ENCODE measurements around the gene SLAMF9.

The SLAMF9 gene

DNA sequence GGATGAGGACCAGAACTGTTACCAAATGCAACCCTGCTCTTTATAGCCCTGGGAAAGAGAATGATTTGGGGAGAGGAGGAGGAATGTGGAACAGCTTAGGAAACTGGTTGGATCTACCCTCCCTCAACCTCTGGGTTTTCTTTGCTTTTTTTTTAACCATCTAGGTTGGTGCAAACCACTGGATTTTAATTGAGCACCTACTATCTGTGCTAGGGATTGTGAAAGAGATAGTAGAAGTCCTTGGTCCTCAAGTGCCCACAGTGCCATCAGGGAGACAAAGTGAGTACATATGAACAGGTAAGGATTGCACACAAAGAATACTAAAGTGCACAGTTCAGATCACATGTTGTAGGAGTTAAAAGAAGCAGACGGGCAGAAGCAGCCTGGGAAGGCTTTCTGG lies 33.4 kb downstream of the SLAMF9 start:
- DNase-seq (ENCODE audit: extremely low read depth, low read depth) = no peak
- TF ChIP-seq, protein P1, sequence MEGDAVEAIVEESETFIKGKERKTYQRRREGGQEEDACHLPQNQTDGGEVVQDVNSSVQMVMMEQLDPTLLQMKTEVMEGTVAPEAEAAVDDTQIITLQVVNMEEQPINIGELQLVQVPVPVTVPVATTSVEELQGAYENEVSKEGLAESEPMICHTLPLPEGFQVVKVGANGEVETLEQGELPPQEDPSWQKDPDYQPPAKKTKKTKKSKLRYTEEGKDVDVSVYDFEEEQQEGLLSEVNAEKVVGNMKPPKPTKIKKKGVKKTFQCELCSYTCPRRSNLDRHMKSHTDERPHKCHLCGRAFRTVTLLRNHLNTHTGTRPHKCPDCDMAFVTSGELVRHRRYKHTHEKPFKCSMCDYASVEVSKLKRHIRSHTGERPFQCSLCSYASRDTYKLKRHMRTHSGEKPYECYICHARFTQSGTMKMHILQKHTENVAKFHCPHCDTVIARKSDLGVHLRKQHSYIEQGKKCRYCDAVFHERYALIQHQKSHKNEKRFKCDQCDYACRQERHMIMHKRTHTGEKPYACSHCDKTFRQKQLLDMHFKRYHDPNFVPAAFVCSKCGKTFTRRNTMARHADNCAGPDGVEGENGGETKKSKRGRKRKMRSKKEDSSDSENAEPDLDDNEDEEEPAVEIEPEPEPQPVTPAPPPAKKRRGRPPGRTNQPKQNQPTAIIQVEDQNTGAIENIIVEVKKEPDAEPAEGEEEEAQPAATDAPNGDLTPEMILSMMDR (IDR thresholded peaks at IDR 0.05; ENCODE audit: low read depth, low read length) = no peak

DNA sequence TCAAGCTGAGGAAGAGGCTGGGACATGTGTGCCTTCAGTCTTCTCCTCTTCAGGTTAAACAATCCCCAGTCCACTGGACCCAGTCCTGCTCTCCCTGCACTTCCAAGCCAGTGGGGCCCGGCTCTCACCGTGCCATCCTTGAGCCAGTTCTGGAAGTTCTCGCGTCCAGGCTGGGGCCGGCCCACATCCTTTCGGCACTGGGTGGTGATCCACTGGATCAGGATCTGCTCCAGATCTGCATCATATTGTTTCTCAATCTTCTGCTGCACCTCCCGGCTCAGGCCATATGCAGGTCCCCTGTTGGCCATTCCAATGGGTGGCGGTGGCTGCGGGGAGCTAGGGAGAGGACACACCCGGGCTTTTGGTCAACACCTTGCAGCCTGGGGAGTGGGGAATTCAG lies 33.8 kb downstream of the SLAMF9 start:
- DNase-seq (ENCODE audit: extremely low read depth, low read depth) = no peak
- TF ChIP-seq, protein P1 (IDR thresholded peaks at IDR 0.05; ENCODE audit: low read depth, low read length) = no peak

DNA sequence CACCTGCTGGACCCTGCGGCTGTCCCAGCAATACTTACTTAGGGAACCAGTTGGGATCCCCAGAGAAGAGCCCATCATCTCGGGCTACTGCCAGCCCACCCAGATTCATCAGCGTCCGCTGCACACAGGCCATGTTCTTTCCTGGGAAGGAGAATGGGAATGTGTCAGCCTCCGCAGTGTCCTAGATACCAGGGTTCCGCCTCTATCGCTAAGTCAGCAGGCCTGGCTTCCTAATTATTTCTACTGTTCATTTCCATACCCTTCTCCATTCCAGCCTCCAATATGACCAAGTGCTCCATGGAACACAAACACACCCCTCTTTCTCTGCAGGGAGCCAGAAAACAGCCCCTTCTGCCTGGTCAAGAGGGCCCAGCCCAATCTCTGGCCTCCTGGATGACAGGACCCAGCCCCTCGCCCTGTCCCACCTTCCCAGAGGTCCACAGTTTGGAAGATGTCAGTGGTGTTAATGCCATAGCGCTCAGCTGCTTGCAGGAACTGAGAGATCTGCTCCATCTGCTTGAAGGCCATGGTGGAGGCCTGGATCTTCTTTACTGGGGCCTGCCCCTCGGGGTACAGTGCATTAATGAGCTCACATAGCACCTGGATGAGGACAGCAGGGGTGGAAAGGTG lies 34.7 kb downstream of the SLAMF9 start:
- DNase-seq (ENCODE audit: extremely low read depth, low read depth) = no peak
- TF ChIP-seq, protein P1 (IDR thresholded peaks at IDR 0.05; ENCODE audit: low read depth, low read length) = no peak

DNA sequence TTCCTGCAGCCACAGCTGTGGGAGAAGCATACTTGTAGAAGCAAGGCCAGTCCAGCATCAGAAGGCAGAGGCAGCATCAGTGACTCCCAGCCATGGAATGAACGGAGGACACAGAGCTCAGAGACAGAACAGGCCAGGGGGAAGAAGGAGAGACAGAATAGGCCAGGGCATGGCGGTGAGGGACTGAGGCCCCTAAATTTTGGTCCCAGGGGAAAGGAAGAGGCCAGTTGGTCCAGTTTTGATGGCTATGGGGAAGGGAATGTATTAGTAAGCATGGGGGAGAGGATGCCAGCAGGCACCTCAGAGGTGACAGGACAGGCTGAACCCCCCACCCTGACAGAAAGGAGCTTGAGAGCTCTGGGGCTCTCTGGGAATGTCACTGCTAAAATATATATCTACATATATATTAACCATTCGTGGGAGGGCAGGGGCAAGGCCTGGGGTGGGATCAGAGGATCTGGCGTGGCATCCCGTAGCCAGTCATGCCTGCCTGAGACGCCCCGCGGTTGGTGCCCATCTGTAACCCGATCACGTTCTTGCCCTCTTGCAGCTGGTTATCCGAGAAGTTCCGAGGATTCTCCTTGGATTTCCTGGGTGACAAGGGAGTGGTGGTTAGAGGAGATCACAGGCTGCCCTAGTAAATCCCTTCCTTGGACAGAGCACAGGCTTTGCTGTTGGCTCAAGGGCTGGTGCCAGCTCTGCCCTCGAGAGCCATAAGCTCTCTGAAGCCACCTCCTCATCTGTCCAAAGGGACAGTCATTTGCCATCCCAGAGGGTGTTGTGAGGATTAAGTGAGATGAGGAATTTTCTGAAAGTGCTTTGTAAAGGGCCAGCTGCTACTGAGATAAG lies 35.5 kb downstream of the SLAMF9 start:
- TF ChIP-seq, protein P1 (IDR thresholded peaks at IDR 0.05; ENCODE audit: low read depth, low read length) = no peak
- no peak for DNase-seq (ENCODE audit: extremely low read depth, low read depth)

DNA sequence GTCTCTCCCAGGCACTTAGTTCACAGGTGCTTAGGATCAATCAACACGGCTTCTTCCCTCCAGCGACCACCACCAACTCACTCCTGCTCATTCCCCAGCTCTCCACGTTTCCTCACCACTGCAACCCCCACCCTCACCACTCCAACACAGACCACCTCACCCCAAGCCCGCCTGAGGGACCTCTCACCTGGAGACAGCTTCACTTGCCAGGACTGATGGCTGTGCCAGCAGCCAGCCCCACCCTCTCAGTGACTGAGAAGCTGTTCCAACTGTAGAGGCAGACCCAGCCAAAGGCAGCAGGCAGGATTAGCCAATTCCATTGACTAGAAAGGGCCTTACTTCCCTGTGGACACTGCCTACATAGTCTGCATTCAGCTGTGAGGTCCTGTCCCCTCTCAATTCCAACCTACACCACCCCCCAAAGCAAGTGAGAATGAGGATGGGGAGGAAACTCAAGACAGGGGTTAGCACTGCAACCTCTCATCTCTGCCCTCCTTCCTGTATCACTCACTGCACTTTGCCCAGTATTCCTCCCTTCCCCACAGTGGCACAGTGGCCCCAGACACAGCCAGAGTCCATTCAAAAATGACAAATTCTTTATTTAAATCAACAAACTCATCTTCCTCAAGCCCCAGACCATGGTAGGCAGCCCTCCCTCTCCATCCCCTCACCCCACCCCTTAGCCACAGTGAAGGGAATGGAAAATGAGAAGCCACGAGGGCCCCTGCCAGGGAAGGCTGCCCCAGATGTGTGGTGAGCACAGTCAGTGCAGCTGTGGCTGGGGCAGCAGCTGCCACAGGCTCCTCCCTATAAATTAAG lies 36.3 kb downstream of the SLAMF9 start:
- DNase-seq (ENCODE audit: extremely low read depth, low read depth) = no peak
- TF ChIP-seq, protein P1 (IDR thresholded peaks at IDR 0.05; ENCODE audit: low read depth, low read length) = no peak

DNA sequence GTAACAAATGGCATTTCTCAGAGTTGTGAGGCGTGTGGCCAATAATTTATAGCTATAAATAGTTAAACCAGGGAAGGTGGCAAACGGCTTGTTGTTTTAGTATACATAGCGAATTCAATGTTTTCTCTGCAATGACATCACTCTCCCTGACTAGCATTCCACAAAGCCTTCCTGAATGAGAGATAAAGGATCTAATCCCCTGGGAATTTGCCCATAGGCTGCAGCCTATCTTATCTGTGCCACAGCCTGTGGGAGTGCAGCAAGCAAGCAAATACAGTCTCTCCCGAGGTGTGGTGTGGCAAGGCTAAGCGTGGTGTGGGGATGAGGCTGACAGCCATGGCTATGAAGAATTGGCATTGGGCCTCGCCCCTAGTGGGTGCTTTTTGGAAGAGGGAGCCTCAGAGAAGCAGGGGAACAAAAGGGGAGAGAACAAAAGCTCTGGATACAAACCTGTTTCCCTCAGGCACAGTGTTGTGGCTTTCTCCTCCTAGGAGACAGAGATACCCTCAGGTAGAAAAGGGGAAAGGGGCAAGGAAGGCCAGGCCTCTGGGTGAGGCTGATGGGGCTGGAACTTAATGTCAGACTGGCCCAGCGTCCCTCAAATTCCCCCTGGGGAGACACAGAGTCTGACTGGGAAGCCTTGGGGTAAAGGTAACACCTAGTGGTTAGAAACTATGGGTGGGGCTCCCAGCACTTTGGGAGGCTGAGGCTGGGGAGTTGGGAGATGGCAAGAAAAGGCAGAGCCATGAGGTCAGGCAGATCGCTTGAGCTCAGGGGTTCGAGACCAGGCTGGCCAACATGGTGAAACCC lies 37.6 kb downstream of the SLAMF9 start:
- no peak for DNase-seq (ENCODE audit: extremely low read depth, low read depth)
- TF ChIP-seq, protein P1 (IDR thresholded peaks at IDR 0.05; ENCODE audit: low read depth, low read length) = no peak

Data from AG09319 (cell line).